ENCODE results near the gene ASIP. TPM values are rescaled to one million over a fixed set of nuclear protein-coding genes. Genes with fewer than 3 reads are reported as not detected.

Gene ASIP
- total and polyA plus RNA-seq, 2 of the 13 experiments (the other 11 are each of a cell fraction or from before 2014, with no cell fraction given), result not detected

DNA sequence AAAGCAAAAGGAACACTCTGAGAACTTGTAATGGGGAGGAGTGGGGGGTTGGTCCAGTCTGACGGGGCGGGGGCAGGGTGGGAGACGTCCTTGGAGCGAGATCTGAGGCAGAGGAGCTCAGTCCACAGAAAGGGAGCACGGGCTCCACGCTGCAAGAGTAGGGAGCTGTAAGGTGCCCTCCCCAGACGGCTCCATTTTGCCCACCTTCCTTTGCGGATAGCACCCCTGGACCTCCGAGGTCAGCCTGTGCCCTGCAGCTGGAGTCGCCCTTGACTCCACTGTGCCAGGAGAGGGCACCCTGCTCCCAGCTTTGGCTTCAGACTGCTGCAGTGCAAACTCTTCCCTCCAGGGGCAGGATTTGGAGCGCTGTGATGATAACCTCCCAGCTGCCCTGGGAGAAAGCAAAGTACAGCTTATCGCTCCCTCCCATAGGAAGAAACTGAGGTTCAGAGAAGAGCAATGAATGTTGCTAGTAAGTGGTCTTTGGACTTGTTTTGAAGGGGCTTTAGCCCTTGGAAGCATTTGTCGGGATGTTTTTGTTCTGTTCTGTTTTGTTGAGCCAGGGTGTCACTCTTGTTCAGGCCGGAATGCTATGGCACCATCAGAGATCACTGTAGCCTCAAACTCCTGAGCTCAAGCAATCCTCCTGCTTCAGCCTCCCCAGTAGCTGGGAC, 71.5 kb downstream of the ASIP start (continued):
- peak; percentile 87; the same call in 1 of the 2 replicates for TF ChIP-seq ZNF512 (CRISPR knock-in tag; IDR thresholded peaks at IDR 0.05)
- TF ChIP-seq, protein P1, sequence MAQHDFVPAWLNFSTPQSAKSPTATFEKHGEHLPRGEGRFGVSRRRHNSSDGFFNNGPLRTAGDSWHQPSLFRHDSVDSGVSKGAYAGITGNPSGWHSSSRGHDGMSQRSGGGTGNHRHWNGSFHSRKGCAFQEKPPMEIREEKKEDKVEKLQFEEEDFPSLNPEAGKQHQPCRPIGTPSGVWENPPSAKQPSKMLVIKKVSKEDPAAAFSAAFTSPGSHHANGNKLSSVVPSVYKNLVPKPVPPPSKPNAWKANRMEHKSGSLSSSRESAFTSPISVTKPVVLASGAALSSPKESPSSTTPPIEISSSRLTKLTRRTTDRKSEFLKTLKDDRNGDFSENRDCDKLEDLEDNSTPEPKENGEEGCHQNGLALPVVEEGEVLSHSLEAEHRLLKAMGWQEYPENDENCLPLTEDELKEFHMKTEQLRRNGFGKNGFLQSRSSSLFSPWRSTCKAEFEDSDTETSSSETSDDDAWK (CRISPR knock-in tag; IDR thresholded peaks at IDR 0.05), result no peak
- TF ChIP-seq ZNF33B (CRISPR knock-in tag; IDR thresholded peaks at IDR 0.05), result peak; percentile 90; the same call in 1 of the 2 replicates
- peak; percentile 78 for TF ChIP-seq ZKSCAN1 (IDR thresholded peaks at IDR 0.05; ENCODE audit: low read length)
- TF ChIP-seq ZNF75D (CRISPR knock-in tag; IDR thresholded peaks at IDR 0.05; ENCODE audit: borderline replicate concordance), result no peak
- TF ChIP-seq ZNF333 (CRISPR knock-in tag; IDR thresholded peaks at IDR 0.05; ENCODE audit: borderline replicate concordance), result no peak
- TF ChIP-seq HMG20A (CRISPR knock-in tag; IDR thresholded peaks at IDR 0.05; ENCODE audit: borderline replicate concordance), result peak; percentile 70
- TF ChIP-seq ZFP90 (CRISPR knock-in tag; IDR thresholded peaks at IDR 0.05; ENCODE audit: borderline replicate concordance), result no peak; the same call in 1 of the 2 replicates
- TF ChIP-seq, protein P2, sequence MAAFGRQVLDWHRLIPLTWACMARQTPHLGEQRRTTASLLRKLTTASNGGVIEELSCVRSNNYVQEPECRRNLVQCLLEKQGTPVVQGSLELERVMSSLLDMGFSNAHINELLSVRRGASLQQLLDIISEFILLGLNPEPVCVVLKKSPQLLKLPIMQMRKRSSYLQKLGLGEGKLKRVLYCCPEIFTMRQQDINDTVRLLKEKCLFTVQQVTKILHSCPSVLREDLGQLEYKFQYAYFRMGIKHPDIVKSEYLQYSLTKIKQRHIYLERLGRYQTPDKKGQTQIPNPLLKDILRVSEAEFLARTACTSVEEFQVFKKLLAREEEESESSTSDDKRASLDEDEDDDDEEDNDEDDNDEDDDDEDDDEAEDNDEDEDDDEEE (CRISPR knock-in tag; IDR thresholded peaks at IDR 0.05), result peak; percentile 76; the same call in 1 of the 2 replicates
- TF ChIP-seq NFE2 (CRISPR knock-in tag; IDR thresholded peaks at IDR 0.05), result no peak; the same call in 1 of the 2 replicates
- no peak for TF ChIP-seq SCMH1 (CRISPR knock-in tag; IDR thresholded peaks at IDR 0.05; ENCODE audit: borderline replicate concordance)
- no peak for TF ChIP-seq ZNF383 (CRISPR knock-in tag; IDR thresholded peaks at IDR 0.05; ENCODE audit: borderline replicate concordance)
- TF ChIP-seq ZSCAN5A (CRISPR knock-in tag; IDR thresholded peaks at IDR 0.05; ENCODE audit: borderline replicate concordance), result no peak
- TF ChIP-seq ZNF136 (CRISPR knock-in tag; IDR thresholded peaks at IDR 0.05; ENCODE audit: low read depth), result peak; percentile 89
- TF ChIP-seq, protein P3, sequence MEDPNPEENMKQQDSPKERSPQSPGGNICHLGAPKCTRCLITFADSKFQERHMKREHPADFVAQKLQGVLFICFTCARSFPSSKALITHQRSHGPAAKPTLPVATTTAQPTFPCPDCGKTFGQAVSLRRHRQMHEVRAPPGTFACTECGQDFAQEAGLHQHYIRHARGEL (CRISPR knock-in tag; IDR thresholded peaks at IDR 0.05), result no peak
- TF ChIP-seq, protein P4, sequence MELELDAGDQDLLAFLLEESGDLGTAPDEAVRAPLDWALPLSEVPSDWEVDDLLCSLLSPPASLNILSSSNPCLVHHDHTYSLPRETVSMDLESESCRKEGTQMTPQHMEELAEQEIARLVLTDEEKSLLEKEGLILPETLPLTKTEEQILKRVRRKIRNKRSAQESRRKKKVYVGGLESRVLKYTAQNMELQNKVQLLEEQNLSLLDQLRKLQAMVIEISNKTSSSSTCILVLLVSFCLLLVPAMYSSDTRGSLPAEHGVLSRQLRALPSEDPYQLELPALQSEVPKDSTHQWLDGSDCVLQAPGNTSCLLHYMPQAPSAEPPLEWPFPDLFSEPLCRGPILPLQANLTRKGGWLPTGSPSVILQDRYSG (CRISPR knock-in tag; IDR thresholded peaks at IDR 0.05), result no peak
- peak; percentile 56; the same call in 1 of the 2 replicates for TF ChIP-seq PAWR (CRISPR knock-in tag; IDR thresholded peaks at IDR 0.05; ENCODE audit: borderline replicate concordance)
- TF ChIP-seq ZSCAN9 (CRISPR knock-in tag; IDR thresholded peaks at IDR 0.05; ENCODE audit: borderline replicate concordance), result peak; percentile 96
- peak; percentile 84 for TF ChIP-seq ZNF24 (IDR thresholded peaks at IDR 0.05)
- no peak for TF ChIP-seq PAF1 (CRISPR knock-in tag; IDR thresholded peaks at IDR 0.05)
- TF ChIP-seq ZSCAN25 (CRISPR knock-in tag; IDR thresholded peaks at IDR 0.05), result peak; percentile 84
- no peak; the same call in 1 of the 2 replicates for TF ChIP-seq RFX3 (CRISPR knock-in tag; IDR thresholded peaks at IDR 0.05)
- no peak for TF ChIP-seq ZNF570 (CRISPR knock-in tag; IDR thresholded peaks at IDR 0.05; ENCODE audit: borderline replicate concordance)
- TF ChIP-seq ZNF468 (CRISPR knock-in tag; IDR thresholded peaks at IDR 0.05), result no peak

Measured in HepG2 (cell line).